Motor neuron (in vitro differentiated cells): ENCODE data around the gene NEK11. TPM values are rescaled to one million over a fixed set of nuclear protein-coding genes. Genes with fewer than 3 reads are reported as not detected.

ENCODE experiments used
- ATAC-seq, 8 experiments: fragments of 200-7000 bp; cut with Tn5 transposase; replicated peaks in 6 of 8; 2 replicates each; pipeline ENCODE4 v1.8.0; 2021; ENCODE audit warnings: mild to moderate bottlenecking in 8 of 8, moderate library complexity in 8 of 8
- H3K27ac ChIP-seq, 2 donors: fragments of 250-450 bp; sonication (Bioruptor Pico); 2 replicates each; pipeline ENCODE4 v1.9.0; 2021; ENCODE audit warnings: antibody characterized with exemption in 2 of 2, mild to moderate bottlenecking in 2 of 2, moderate library complexity in 1 of 2
- H3K4me1 ChIP-seq, 2 donors: fragments of 250-450 bp; sonication (Bioruptor Pico); replicated peaks in 1 of 2; 2 replicates each; pipeline ENCODE4 v1.6.1; 2021; ENCODE audit warnings: antibody characterized with exemption in 2 of 2, mild to moderate bottlenecking in 2 of 2, moderate library complexity in 1 of 2
- H3K4me3 ChIP-seq, 5 donors: fragments of 250-450 bp; sonication (Bioruptor Pico); 2 replicates each; pipeline ENCODE4 v1.9.0; 2021; ENCODE audit warnings: antibody characterized with exemption in 5 of 5, mild to moderate bottlenecking in 5 of 5, moderate library complexity in 4 of 5
- WGBS, 10 experiments: fragments of 450-650 bp; shearing (Covaris generic); methylation state at CpG; one replicate each; pipeline ENCODE4 v1.0.0; 2022; 5-methylcytosine and 5-hydroxymethylcytosine counted together
- in situ Hi-C, 9 experiments: fragments of 400-800 bp; cut with MboI; loops; one replicate each; pipeline ENCODE4 v1.15.0; 2021; ENCODE audit warnings: low sequenced_read_pairs in 9 of 9, low pct_unique_long_range_greater_than_20kb in 2 of 9; ENCODE audit not compliant: unreplicated experiment in 9 of 9
- total RNA-seq, 8 experiments: library from RNA; unstranded; fragments of 300-600 nt; gene quantifications; 2 replicates each; pipeline versions ENCODE4 v1.2.3 to v1.2.4, GENCODE V29; 2022

The NEK11 gene
- total RNA-seq, 8 experiments from 2014 or later = 1.1 to 10.3 (median 3.4) TPM

DNA sequence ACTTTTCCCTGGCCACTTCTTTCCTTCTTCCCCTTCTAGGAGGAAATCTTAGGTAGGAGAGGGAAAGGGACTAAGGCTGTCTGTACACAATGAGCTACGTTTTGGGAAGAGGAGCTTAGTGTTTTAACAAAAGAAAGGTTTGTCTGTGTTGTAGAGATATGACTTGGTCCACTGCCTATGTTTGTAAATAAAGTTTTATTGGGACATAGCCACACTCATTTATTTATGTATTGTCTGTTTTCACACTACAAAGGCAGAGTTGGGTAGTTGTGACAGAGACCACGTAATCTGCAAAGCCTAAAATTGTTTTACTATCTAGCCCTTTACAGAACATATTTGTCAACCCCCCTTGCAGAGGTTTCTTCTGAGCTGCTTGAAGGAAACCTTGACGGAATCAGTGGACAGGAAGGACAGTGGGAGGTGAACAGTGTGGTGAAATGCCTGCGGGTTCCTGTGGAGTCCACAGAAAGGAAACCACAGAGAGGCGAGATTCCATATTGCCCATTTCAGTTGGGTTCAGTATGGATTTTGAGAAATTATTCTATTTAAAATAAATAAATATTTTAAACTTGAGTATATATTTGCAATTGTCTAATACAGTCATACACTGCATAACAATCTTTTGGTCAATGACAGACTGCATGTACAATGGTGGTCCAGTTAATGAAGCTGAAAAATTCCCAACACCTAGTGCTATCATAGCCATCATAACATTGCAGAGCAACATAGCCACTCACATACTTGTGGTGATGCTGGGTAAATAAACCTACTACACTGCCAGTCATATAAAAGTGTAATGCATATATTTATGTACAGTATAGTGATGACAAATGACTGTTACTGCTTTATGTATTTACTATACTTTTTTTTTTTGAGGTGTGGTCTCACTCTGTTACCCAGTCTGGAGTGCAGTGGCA is 197.0 kb downstream of the NEK11 start:
- ATAC-seq = no peak
- Histone ChIP-seq H3K4me1 (no peaks in the 10 kb centered on the region), H3K27ac (no peak overlapping the region), H3K4me3 (no peak overlapping the region)
- in situ Hi-C loops = no loop called here
- 0 to 90% (median 79%) methylated on average over 1 to 5 of the region's 5 CpGs for WGBS, 10 experiments

DNA sequence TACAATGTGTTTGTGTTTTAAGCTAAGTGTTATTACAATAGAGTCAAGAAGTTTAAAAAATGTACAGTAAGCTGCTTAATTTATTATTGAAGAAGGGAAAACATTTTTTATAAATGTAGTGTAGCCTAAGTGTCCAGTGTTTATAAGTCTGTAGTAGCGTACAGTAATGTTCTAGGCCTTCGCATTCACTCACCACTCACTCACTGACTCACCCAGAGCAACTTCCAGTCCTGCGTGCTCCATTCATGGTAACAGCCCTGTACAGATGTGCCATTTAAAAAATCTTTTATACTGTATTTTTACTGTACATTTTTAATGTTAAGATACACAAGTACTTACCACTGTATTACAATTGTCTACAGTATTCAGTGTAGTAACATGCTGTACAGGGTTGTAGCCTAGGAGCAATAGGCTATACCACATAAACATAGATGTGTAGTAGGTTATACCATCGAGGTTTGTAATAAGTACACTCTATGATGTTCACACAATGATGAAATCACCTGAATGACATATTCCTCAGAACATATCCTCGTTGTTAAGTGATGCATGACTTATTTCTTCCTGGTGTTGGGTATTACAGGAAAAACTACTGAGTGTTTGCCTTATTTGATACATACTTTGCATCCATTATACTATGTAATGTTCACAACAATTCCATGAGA is 198.3 kb downstream of the NEK11 start:
- peak in 2 of 8 experiments; percentile 15 to 18 for ATAC-seq
- Histone ChIP-seq H3K4me1 (no peaks in the 10 kb centered on the region), H3K27ac (no peak overlapping the region), H3K4me3 (no peak overlapping the region)
- in situ Hi-C loops = no loop called here
- 38 to 93% (median 60%) methylated on average over 1 to 5 of the region's 5 CpGs; no CpG with 5 or more reads in 1 of the 10 experiments for WGBS, 10 experiments

DNA sequence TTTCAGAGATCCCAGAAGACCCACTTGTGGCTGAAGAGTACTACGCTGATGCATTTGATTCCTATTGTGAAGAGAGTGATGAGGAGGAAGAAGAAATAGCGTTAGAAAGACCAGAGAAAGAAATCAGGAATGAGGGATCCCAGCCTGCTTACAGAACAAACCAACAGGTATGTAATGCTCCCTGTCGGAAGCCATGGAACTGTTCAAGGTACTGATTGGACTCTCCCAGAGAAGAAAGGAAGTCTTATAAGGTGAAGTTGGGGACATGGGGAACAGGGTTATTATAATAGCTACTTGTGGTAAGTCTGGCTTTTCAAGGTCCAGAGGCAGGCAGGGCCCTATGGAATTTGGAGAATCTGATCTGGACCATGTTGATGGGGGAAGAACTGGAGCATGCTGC is 201.8 kb downstream of the NEK11 start:
- WGBS, 10 experiments = 33 to 100% (median 85%) methylated on average over 1 to 3 of the region's 3 CpGs; no CpG with 5 or more reads in 2 of the 10 experiments
- no peak for ATAC-seq
- no peak overlapping the region for H3K4me3 ChIP-seq
- in situ Hi-C loops = no loop called here
- no peaks in the 10 kb centered on the region for H3K4me1 ChIP-seq
- no peak overlapping the region for H3K27ac ChIP-seq

DNA sequence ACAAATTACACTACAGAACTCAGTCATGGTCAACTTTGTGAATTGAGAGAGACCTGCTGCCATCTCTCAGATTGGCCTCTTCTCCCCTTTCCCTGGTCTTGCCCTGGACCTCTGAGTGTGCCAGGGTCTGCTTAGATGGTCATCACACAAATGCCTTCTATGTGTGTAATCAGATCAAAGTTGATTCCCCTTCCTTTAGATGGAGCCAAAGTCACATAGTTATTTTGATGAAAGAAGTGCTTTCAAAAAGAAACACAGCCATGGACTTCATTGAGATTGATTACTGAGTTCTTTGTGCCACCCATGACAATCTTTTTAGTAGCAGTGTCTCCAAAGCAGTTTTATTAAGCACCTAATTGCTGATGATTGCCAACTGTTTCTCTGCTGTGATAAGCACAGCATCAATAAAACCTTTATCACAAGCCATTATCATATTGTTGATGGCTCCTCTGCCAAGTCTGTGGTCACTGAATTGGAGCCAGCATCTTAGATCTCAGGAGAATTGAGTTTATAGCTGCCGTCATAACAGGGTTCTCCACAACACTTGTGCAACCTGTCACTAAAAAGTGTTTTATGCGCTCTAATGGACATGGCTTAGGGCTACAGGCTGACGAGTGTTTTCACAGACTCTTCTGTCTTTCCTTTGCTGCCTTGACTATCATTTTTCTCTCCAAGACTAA is 205.2 kb downstream of the NEK11 start:
- WGBS, 10 experiments = 60 to 95% (median 77%) methylated on average over 1 to 3 of the region's 3 CpGs; no CpG with 5 or more reads in 2 of the 10 experiments
- Histone ChIP-seq H3K27ac (no peak overlapping the region), H3K4me1 (peaks cover 0 to 6% of the 10 kb centered on the region in 2 donors), H3K4me3 (no peak overlapping the region)
- peak in 5 of 8 experiments; percentile 39 to 85 (median 67) for ATAC-seq
- in situ Hi-C loops = no loop called here

DNA sequence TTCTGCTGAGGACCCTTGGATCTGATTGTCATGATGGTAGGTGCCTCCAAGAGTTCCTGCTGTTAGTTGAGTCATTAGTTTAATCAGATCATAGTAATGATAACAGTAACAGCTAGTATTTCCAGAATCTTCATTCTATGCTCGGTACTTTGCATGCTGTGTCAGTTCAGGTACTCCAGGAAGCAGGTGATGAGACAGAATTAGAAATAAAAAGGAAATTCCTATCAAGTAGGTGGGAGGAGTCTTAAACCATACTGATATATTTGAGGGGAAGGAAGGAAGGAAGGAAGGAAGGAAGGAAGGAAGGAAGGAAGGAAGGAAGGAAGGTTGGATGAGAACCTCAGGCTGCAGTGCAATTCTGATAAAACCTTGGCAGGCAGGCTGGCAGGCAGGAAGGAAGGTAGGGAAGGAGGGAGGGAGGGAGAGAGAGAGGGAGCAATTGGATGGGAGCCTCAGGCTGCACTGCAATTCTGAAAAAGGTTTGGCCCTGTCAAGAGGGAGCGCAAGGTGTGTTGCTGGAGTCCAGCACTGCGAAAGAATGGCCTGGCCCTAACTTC is 206.1 kb downstream of the NEK11 start:
- Histone ChIP-seq H3K4me3 (no peak overlapping the region), H3K27ac (no peak overlapping the region), H3K4me1 (peaks cover 0 to 6% of the 10 kb centered on the region in 2 donors)
- no peak for ATAC-seq
- in situ Hi-C loops = no loop called here
- 80 to 100% (median 100%) methylated on average over 1 to 3 of the region's 3 CpGs; no CpG with 5 or more reads in 4 of the 10 experiments for WGBS, 10 experiments

DNA sequence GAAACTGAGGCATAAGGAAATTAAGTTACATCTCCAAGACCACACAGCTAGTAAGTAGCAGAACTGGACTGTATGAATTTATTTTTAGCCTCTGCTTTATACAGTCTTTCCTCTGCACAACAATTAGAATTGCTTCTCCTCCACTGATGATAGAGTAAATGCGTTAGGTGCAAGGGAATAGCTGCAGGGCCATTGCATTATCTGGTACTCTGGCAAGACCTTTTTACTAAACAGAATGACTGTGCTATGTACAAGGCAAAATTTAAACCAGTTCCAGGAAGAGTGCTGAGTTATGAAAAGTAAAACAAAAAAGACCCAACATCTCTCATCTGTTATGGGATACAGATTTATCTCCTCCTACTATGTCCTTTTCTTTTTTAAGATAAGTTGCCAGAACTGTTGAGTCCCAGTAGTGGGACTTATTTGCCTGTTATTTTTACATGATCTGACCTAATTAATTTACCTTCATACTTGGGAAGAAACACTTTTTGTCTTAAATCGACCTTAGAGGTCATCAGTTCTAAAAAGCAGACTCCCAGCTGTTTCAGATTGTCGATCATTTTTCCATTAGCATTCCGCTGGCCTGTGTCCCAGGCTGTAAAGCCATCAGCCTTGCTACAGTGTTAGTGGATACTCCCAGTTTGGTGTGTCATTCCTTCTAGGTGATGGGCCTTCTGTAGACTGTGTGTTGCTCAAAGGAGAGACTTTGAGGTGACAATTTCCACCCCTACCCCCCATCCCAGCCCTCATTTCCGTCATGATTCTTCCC is 207.4 kb downstream of the NEK11 start:
- Histone ChIP-seq H3K4me3 (no peak overlapping the region), H3K4me1 (peaks cover 0 to 6% of the 10 kb centered on the region in 2 donors), H3K27ac (no peak overlapping the region)
- in situ Hi-C loops = no loop called here
- 25 to 100% (median 68%) methylated on average over 1 to 5 of the region's 5 CpGs; no CpG with 5 or more reads in 1 of the 10 experiments for WGBS, 10 experiments
- peak in 2 of 8 experiments; percentile 94 to 95 for ATAC-seq

DNA sequence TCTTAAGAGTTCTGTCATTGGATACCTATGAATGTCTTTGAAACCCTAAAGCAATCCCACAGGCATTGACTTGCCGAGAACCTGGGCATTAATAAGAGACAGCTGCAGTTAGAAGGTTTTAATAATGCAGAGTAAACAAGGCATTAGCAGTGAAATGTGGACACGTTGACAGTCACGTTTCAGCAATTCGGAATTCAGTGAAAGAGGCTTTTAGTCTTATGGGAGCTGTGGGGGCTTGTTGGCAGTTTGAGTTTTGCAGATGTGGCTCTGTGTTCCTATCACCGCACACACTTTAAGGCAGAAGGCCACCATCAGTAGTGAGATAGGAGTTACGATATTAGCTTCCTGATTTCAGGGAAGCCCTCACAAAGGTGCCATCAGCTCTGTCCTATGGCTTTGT is 209.7 kb downstream of the NEK11 start:
- H3K4me1 ChIP-seq = peaks cover 0 to 6% of the 10 kb centered on the region in 2 donors
- H3K27ac ChIP-seq = no peak overlapping the region
- no peak overlapping the region for H3K4me3 ChIP-seq
- in situ Hi-C loops = no loop called here
- ATAC-seq = peak in 2 of 8 experiments; percentile 18 to 25
- WGBS, 10 experiments = 22 to 100% (median 70%) methylated on average over 1 to 6 of the region's 6 CpGs; no CpG with 5 or more reads in 4 of the 10 experiments

DNA sequence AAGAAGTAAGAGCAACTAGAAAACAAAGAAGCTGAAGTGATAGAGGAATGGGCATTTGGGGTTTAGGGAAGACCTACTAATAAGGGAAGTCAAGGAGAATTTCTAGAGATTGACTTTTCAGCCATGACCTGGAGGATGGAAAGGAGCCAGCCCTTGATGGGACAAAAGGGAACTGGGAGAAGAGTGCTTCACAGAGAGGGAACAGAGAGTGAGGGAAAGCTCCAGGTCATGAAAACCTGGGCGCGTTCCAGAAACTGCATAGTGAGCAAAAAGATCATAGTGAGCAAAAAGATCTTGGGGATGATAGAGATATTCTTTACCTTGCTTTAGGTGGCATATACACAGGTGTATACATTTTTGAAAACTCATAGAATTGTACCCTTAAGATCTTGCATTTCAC is 211.8 kb downstream of the NEK11 start:
- Histone ChIP-seq H3K27ac (no peak overlapping the region), H3K4me3 (no peak overlapping the region), H3K4me1 (peaks cover 0 to 6% of the 10 kb centered on the region in 2 donors)
- WGBS, 10 experiments = 53 to 100% (median 100%) methylated on average over 2 of the region's 2 CpGs; no CpG with 5 or more reads in 3 of the 10 experiments
- in situ Hi-C loops = no loop called here
- no peak for ATAC-seq

DNA sequence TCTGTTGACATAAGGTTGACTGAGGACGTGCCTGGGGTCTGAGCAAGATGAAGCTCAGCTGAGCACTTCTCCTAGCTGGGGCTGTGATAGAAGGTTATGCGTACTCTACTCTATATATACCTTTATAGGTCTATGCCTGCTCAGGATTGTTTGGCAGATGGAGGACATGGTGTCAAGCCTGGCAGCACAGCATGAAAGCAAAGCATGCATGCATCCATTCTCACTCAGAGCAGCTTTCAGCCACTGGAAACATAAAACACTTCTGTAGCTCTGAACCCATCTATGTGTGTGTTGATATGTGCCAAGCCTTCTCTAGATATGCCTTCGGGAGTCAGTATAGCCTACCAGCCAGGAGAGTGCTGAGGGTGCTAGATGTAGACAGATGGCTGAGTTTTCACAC is 212.6 kb downstream of the NEK11 start:
- WGBS, 10 experiments = 10 to 100% (median 70%) methylated on average over 1 to 3 of the region's 3 CpGs; no CpG with 5 or more reads in 3 of the 10 experiments
- no peak for ATAC-seq
- in situ Hi-C loops = no loop called here
- H3K4me1 ChIP-seq = peaks cover 0 to 6% of the 10 kb centered on the region in 2 donors
- no peak overlapping the region for H3K27ac ChIP-seq
- no peak overlapping the region for H3K4me3 ChIP-seq

DNA sequence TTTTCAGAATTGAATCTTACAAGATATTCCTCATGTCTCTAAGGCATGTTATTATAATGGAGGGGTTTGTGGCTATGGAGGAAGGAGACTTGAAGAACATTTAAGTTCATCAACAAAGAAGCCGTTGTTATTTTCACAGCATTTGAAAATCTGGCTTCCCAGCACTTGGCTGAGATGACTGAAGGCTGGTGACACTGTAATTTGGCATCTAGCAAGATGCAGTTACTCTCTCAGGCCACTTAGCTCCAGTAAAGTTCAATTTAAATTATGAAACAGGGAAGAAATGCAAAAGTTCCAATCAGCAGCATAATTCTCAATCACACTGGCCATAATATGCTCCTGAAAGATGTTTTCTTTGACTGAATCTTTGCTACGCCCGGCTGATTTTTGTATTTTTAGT is 215.5 kb downstream of the NEK11 start:
- WGBS, 10 experiments = 0 to 100% (median 93%) methylated on average over 1 to 3 of the region's 3 CpGs; no CpG with 5 or more reads in 5 of the 10 experiments
- H3K4me3 ChIP-seq = no peak overlapping the region
- no peaks in the 10 kb centered on the region for H3K4me1 ChIP-seq
- ATAC-seq = peak in 1 of 8 experiments; percentile 26
- H3K27ac ChIP-seq = no peak overlapping the region
- in situ Hi-C loops = no loop called here

DNA sequence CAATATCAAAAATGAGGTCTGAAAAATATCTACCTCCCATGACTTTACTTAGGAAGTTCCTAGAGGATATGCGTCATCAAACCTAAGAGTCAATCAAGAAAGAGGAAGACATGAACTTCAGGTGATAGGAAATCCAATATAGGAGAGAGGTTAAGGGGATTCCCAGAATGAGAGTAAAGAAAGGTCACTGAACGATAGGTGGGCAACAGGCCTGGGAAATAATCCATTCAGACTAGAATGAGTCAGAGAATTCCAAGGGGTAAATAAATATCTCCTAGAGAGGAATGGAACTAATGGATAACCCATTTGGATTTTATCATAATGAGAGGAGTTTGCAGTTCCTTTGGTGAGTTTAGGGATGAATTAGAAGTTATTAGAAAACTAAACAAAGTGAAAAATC is 223.8 kb downstream of the NEK11 start:
- H3K4me1 ChIP-seq = no peaks in the 10 kb centered on the region
- WGBS, 10 experiments = 72 to 100% (median 92%) methylated on average over 1 to 2 of the region's 2 CpGs; no CpG with 5 or more reads in 1 of the 10 experiments
- ATAC-seq = no peak
- in situ Hi-C loops = no loop called here
- no peak overlapping the region for H3K4me3 ChIP-seq
- no peak overlapping the region for H3K27ac ChIP-seq

DNA sequence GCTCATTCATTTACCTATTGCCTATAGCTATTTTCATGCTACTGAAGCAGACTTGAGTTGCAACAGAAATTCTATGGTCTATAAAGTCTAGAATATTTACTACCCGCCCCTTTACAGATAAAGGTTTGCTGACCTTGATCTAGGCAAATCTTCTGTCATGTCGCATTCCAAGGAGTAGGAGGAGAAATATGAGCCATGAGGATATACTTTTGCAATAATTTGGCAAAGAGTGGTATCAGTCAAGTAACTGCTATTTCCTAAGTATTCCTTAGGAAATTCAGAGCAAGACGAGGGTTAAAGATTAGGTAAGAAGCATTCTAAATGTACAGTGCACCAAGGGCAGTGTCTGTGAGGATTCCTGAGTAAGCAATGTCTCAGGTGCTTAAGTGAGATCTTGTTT is 233.8 kb downstream of the NEK11 start:
- Histone ChIP-seq H3K27ac (no peak overlapping the region), H3K4me1 (no peaks in the 10 kb centered on the region), H3K4me3 (no peak overlapping the region)
- in situ Hi-C loops = no loop called here
- ATAC-seq = no peak
- WGBS, 10 experiments = 20 to 92% (median 72%) methylated on average over 1 to 3 of the region's 3 CpGs; no CpG with 5 or more reads in 2 of the 10 experiments
